MCF 10A (cell line): ENCODE measurements around the gene APOA4. TPM values are rescaled to one million over a fixed set of nuclear protein-coding genes. Genes with fewer than 3 reads are reported as not detected.

ENCODE experiments used
- BruUV-seq: library from RNA; stranded (reverse); fragments of 400-500 nt; replicated peaks from 2 replicates; lab custom pipeline; 2021; lab: Mats Ljungman, UMichigan
- CTCF ChIA-PET: fragments of 300-600 bp; sonication (Branson Sonifier 250); formaldehyde crosslinking; extraction: SDS; loops from one replicate; lab custom pipeline; 2021; ENCODE audit warnings: antibody characterized with exemption, inconsistent platforms; lab: Yijun Ruan, JAX
- POLR2A ChIA-PET: fragments of 300-600, 350-650 bp; sonication (Branson Sonifier 250); formaldehyde crosslinking; extraction: SDS; loops from one replicate; lab custom pipeline; 2020; ENCODE audit warnings: antibody characterized with exemption, inconsistent platforms; lab: Yijun Ruan, JAX
- DNase-seq: peaks from one replicate; pipeline ENCODE4 v3.0.0-alpha.2; 2018; ENCODE audit not compliant: unreplicated experiment
- H3K27ac Mint-ChIP-seq: one replicate; pipeline ENCODE4 v1.8.0; 2022; ENCODE audit warnings: mild to moderate bottlenecking, low read depth, mixed read lengths; ENCODE audit not compliant: unreplicated experiment
- H3K27me3 Mint-ChIP-seq: one replicate; pipeline ENCODE4 v1.8.0; 2022; ENCODE audit warnings: mixed read lengths; ENCODE audit not compliant: insufficient read depth, unreplicated experiment
- H3K36me3 Mint-ChIP-seq: one replicate; pipeline ENCODE4 v1.8.0; 2022; ENCODE audit warnings: mild to moderate bottlenecking, moderate library complexity, mixed read lengths; ENCODE audit not compliant: insufficient read depth, unreplicated experiment
- H3K4me1 Mint-ChIP-seq: one replicate; pipeline ENCODE4 v1.8.0; 2022; ENCODE audit warnings: mixed read lengths; ENCODE audit not compliant: insufficient read depth, unreplicated experiment
- H3K4me3 Mint-ChIP-seq: one replicate; pipeline ENCODE4 v1.8.0; 2022; ENCODE audit warnings: mild to moderate bottlenecking, moderate library complexity, mixed read lengths; ENCODE audit not compliant: unreplicated experiment
- H3K9me3 Mint-ChIP-seq: one replicate; pipeline ENCODE4 v1.8.0; 2022; ENCODE audit warnings: mixed read lengths; ENCODE audit not compliant: unreplicated experiment
- intact Hi-C: fragments of 100-400 bp; cut with micrococcal nuclease; formaldehyde crosslinking; loops from 2 replicates; pipeline ENCODE4 v1.14.1; 2022
- total RNA-seq: library from RNA; stranded (reverse); gene quantifications from 2 replicates; pipeline ENCODE4 v1.2.3, GENCODE V29; 2022
- TF ChIP-seq, protein P1 (sequence below): fragments of 200-600 bp; IDR thresholded peaks from one replicate; pipeline ENCODE4 v1.8.0; 2022; ENCODE audit warnings: antibody characterized with exemption, mild to moderate bottlenecking; ENCODE audit not compliant: unreplicated experiment

APOA4 gene
- total RNA-seq, 1 experiment from 2014 or later, result not detected

DNA sequence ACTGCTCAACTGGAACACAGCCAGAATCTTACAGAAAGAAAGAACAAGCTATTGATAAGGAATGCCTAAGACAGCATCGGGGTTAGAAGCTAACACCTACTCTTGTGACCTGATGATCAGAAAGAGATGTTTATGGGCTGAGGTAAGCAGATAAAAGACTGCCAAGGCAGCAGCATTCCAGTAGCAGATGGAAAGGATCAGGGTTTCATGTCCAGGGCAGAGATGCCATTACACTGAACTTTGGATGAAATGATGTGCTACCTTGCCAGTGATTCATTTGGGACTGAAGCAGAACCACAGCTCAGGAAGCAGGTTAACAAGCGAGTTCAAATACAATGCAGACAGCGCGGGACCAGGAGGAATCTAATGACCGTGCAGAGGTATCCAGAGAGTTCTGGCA is 41.4 kb upstream of the APOA4 start:
- ChIA-PET CTCF (interaction anchor here (0.6 to 6.1 kb wide), 6 partner anchors 15 to 241 kb away, joined by 3 to 19 read pairs (median 3); no protein-coding TSS in a partner anchor), POLR2A (no interaction called here)
- intact Hi-C loops, result no loop called here
- H3K36me3 Mint-ChIP-seq, result peaks cover 55% of the 10 kb centered on the region
- H3K27ac Mint-ChIP-seq, result peak overlapping the region; percentile 44
- H3K4me1 Mint-ChIP-seq, result peaks cover 5% of the 10 kb centered on the region
- TF ChIP-seq, protein P1, sequence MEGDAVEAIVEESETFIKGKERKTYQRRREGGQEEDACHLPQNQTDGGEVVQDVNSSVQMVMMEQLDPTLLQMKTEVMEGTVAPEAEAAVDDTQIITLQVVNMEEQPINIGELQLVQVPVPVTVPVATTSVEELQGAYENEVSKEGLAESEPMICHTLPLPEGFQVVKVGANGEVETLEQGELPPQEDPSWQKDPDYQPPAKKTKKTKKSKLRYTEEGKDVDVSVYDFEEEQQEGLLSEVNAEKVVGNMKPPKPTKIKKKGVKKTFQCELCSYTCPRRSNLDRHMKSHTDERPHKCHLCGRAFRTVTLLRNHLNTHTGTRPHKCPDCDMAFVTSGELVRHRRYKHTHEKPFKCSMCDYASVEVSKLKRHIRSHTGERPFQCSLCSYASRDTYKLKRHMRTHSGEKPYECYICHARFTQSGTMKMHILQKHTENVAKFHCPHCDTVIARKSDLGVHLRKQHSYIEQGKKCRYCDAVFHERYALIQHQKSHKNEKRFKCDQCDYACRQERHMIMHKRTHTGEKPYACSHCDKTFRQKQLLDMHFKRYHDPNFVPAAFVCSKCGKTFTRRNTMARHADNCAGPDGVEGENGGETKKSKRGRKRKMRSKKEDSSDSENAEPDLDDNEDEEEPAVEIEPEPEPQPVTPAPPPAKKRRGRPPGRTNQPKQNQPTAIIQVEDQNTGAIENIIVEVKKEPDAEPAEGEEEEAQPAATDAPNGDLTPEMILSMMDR, result no peak
- no peak for DNase-seq
- no peaks in the 10 kb centered on the region for H3K27me3 Mint-ChIP-seq
- H3K4me3 Mint-ChIP-seq, result no peak overlapping the region
- BruUV-seq, result no TSS peak
- H3K9me3 Mint-ChIP-seq, result no peaks in the 10 kb centered on the region

DNA sequence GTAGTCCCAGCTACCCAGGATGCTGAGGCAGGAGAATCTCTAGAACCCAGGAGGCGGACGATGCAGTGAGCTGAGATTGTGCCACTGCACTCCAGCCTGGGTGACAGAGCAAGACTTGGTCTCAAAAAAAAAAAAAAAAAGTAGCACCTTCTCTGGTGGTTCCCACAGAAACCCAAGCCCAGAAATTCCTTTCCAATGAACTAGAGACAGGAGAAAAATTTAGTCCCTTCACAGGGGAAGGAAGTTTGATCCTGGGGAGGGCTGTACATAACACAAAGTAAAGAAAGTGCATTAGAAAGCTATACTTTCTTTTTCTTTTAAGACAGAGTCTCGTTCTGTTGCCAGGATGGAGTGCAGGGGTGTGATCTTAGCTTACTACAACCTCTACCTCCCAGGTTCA is 39.8 kb upstream of the APOA4 start:
- H3K27me3 Mint-ChIP-seq, result no peaks in the 10 kb centered on the region
- CTCF ChIA-PET, result interaction anchor here (0.9 to 6.1 kb wide), 3 partner anchors 17 to 243 kb away, joined by 3 to 19 read pairs (median 5); no protein-coding TSS in a partner anchor
- no peak overlapping the region for H3K27ac Mint-ChIP-seq
- intact Hi-C loops, result no loop called here
- no peaks in the 10 kb centered on the region for H3K9me3 Mint-ChIP-seq
- H3K4me3 Mint-ChIP-seq, result no peak overlapping the region
- TF ChIP-seq, protein P1, result no peak
- H3K4me1 Mint-ChIP-seq, result peaks cover 5% of the 10 kb centered on the region
- POLR2A ChIA-PET, result no interaction called here
- peaks cover 65% of the 10 kb centered on the region for H3K36me3 Mint-ChIP-seq
- BruUV-seq, result no TSS peak
- DNase-seq, result no peak

GRCh38 chr11:116862185-116862584 is 39.1 kb upstream of the APOA4 start:
- no TSS peak for BruUV-seq

GRCh38 chr11:116861539-116861938 is 38.4 kb upstream of the APOA4 start:
- H3K27ac Mint-ChIP-seq, result no peak overlapping the region
- POLR2A ChIA-PET, result no interaction called here
- DNase-seq, result peak; percentile 32
- TF ChIP-seq, protein P1, result no peak
- H3K4me3 Mint-ChIP-seq, result no peak overlapping the region
- peaks cover 5% of the 10 kb centered on the region for H3K4me1 Mint-ChIP-seq
- peaks cover 64% of the 10 kb centered on the region for H3K36me3 Mint-ChIP-seq
- H3K27me3 Mint-ChIP-seq, result no peaks in the 10 kb centered on the region
- BruUV-seq, result no TSS peak
- intact Hi-C loops, result no loop called here
- H3K9me3 Mint-ChIP-seq, result no peaks in the 10 kb centered on the region
- CTCF ChIA-PET, result interaction anchor here (1.6 kb wide), 1 partner anchor 19 kb away, joined by 5 read pairs; no protein-coding TSS in a partner anchor

More at GRCh38 chr11:116862185-116862584, 39.1 kb upstream of the APOA4 start:
- TF ChIP-seq, protein P1, result no peak
- Mint-ChIP-seq H3K27ac (no peak overlapping the region), H3K27me3 (no peaks in the 10 kb centered on the region), H3K4me1 (peaks cover 5% of the 10 kb centered on the region), H3K9me3 (no peaks in the 10 kb centered on the region), H3K4me3 (no peak overlapping the region), H3K36me3 (peaks cover 63% of the 10 kb centered on the region)
- CTCF ChIA-PET, result interaction anchor here (6.1 kb wide), 1 partner anchor 18 kb away, joined by 19 read pairs; no protein-coding TSS in a partner anchor
- POLR2A ChIA-PET, result no interaction called here
- intact Hi-C loops, result no loop called here
- DNase-seq, result no peak
